C1 segment of cervical spinal cord (tissue), 14 donors: ENCODE results near the gene SYMPK.
"Not testable (repeated sequence)": the region's sequence is repeated elsewhere in the genome, so short reads cannot be mapped to it uniquely, and the experiment has no call there.

Source experiments
- DNase-seq, 14 donors: peaks; one replicate each; lab custom pipeline; 2025; lab: John Stamatoyannopoulos, UW

SYMPK gene

DNA sequence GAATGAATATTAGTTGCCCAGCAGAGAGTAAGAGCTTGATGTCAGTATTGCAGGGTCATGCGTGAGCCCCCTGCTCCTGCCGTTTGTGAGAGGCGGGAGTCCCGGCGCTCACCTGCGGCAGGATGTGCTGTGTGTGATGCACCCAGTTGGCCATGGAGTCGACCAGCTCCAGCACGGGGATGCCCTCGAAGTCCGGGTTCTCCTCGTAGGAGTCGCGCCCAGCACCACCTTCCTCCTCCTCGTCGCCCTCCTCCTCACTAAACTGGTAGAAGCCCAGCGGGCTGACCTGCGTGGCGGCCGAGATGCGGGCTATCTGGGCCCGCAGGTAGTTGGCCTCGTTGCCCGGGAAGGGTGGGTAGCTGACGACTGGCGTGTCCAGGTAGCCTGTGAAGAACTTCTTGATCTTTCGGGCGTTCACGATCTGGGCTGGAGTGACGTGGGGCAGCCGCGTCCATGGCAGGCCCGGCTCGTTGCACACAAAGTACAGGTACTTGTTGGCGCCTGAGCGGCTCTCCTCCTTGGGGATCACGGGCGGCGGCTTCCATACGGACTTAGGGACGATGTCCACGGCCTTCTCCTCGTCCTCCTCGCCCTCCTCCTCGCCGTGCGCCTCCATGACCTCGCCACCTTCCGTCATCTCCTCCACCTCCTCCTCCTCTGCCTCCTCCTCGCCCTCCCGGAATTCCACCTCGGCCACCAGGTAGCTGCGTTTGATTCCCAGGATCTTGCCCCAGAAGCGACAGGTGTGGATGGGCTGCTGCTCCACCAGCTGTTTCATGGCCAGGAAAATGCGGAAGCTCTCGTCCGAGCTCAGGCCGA is 58.6 kb downstream of the SYMPK start:
- no peak for DNase-seq

DNA sequence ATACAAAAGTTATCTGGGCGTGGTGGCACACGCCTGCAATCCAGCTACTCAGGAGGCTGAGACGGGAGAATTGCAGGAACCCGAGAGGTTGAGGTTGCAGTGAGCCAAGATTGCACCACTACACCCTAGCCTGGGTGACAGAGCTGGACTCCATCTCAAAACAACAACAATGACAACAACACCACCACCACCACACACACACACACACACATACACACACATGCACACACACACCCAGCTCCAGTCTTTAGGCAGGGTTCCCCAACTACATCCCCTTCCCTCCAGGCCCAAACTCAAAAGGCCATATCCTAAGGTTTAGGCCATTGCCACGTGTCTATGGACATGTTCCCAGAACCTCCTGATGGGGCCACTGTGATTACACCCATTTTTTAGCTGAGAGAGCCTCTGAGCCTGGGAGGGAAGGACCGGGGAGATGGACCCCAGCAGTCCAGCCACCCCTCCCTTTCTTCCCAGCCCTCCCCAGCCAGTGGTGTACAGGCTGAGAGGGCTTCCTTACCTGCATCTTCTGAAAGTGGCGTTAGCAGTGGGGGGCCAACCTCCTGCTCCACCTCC is 61.3 kb downstream of the SYMPK start:
- DNase-seq = no peak

GRCh38 chr19:45800070-45800553 is 62.8 kb downstream of the SYMPK start:
- DNase-seq = no peak

DNA sequence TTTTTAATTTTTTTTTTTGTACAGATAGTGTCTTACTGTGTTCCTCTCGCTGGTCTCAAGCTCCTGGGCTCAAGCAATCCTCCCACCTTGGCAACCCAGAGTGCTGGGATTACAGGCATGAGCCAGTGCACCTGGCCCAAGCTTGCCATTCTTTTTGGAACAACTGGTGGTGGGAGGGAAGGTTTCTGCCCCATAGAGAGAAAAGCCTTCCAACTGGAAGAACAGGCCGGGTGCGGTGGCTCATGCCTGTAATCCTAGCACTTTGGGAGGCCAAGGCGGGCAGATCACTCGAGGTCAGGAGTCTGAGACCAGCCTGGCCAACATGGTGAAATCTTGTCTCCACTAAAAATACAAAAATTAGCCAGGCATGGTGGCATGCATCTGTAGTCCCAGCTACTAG is 63.4 kb downstream of the SYMPK start:
- DNase-seq = not testable (repeated sequence)

GRCh38 chr19:45798995-45799517 is 63.9 kb downstream of the SYMPK start:
- peak in 6 of 14 donors; percentile 8 to 33 (median 27) for DNase-seq

DNA sequence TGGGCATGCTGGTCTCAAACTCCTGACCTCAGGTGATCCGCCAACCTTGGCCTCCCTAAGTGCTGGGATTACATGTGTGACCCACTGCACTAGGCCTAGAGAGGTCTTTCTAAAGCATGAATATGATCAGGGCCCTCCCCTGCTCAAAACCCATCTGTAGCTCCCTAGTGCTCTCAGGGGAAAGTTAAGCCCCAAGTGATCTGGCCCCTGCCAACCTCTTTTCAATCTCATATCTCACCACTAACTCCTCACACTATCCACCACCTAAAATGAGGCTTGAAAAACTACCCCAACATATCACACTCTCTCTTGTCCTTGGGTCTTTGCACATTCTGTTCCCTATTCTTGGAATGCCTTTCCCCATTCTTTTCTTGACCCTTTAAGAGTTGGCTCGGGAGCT is 68.3 kb downstream of the SYMPK start:
- DNase-seq = no peak

- DNase-seq = no peak
Measured at GRCh38 chr19:45793876-45794275, 69.1 kb downstream of the SYMPK start.

DNA sequence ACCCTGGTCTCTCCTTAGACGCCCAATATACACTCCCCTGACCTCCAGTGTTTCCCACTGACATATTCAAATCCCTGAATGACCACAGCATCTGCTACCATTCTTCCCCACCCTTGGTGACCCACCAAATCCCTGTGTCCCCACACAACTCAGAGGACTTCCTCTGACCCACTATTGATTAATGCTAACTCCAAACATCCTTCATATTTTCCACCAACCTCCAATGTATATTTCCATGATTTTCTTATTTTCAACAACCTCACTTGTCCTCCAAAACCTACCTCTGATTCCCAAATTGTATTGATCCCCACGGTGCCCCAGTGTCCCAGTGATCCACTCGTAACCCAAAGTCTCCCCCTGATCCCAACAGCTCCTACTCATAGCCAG is 69.8 kb downstream of the SYMPK start:
- no peak for DNase-seq

- peak; percentile 71 to 98 (median 95) for DNase-seq
Measured at GRCh38 chr19:45792470-45793177, 70.3 kb downstream of the SYMPK start, which contains the start of gene DMWD. TSS of gene DMWD (minus strand) at chr19:45792845. CDS start at chr19:45792756, 89 bp downstream.

DNA sequence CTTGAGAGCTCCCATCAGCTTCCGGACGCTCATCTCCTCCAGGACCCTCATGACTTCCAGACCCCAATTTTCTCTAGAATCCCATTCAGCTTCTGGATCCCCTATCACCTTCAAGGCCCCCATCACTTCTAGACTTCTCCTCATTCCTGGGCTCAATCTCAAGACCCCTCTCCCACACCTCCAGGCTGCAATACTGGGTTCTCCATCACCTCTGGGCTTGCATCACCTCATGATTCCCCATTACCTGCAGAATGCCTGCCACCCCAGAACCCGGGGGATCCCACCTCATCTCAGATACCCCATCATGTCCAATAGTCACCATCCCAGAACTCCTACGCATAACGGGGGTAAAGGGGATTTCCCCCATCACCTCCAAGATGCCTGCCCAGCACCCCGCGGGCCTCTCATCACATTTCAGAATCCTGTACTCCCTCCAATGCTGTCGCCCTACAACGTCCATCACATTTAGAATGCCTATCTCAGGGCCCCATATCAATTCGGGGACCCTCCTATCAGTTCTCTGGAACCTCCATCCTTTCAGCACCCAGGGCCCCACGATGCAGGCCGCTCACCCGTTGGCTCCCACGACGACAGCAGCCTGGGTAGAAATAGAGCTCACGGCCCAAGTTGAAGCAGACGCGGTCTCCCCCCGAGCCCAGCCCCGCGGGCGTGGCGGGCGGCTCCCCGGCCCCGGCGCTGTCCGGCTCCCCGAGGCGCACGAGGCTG is 71.0 kb downstream of the SYMPK start:
- DNase-seq = no peak

- peak in 3 of 14 donors; percentile 12 to 26 (median 18) for DNase-seq
Measured at GRCh38 chr19:45790942-45791341, 72.0 kb downstream of the SYMPK start.

- no peak for DNase-seq
Measured at GRCh38 chr19:45789035-45789786, 73.7 kb downstream of the SYMPK start.

- no peak for DNase-seq
Measured at GRCh38 chr19:45786533-45786894, 76.4 kb downstream of the SYMPK start.

DNA sequence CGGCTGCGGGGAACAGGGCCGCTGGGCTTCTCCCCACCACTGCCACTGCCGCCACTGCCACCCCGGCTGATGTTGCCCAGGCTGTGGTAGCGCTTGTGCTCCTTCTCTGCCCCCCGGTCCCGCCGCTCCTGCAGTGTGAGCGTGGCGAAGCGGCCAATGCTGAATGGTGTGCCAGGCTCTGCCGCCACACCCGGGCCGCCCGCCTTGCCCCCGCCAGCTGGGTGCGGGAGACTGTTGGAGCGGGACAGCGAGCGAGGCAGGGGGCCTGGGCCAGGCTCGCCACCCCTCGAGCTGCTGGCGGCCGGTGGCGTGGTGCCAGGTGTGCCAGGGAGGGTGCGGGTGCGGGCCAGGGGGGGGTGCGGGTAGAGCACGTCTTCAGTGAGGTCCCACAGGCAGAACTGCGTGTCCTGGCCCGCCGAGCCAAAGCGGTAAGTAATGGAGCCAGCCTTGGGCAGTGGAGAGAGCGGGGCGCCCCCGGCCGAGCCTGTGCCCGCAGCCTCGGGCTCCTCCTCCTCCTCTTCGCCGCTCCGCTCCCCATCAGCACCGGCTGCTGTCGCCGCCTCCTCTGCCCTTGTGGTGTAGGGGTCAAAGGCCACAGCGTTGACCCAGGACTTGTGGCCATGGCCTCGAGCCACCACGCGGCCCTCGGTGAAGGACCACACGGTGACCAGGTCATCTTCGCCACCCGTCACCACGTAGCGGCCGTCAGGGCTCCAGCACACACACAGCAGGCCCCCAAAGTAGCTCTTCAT is 77.0 kb downstream of the SYMPK start:
- no peak for DNase-seq

DNA sequence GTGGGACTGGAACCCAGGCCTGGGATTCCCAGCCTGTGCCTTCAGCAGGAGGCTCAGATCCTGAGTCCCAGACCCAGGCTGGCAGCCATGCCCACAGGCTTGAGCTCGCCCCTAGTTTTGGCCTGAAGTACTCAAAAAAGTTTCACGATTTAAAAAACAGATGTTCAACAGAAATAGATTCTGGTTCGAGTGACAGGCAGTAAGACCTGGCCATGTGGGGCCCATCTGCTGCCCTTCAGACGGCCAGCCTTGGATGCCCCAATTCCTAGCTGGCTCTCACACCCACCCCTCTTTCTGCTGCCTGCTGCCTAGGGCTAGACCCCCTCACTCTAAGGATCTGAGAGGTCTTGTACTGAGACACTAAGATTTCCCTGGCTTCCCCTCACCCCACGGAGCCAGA is 77.8 kb downstream of the SYMPK start:
- no peak for DNase-seq

DNA sequence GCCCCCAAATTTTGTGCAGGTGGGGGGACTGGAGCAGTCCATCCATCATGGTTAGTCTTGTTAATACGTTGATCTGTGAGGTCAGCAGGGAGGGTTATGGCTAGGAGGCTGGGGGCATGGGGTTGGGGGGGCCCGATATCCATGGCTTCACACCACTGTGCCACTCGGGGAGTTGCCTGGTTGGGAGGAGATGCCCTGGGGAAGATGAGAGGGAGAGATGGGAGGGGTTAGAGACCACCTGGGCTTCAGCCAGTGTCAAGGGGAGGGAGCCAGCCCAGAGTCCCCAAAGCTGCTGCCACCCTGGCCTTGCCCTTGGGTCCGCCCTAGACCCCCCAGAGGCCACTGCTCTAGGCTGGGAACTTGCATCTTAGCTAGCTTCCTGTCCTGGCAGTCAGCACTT is 78.9 kb downstream of the SYMPK start:
- DNase-seq = no peak

DNA sequence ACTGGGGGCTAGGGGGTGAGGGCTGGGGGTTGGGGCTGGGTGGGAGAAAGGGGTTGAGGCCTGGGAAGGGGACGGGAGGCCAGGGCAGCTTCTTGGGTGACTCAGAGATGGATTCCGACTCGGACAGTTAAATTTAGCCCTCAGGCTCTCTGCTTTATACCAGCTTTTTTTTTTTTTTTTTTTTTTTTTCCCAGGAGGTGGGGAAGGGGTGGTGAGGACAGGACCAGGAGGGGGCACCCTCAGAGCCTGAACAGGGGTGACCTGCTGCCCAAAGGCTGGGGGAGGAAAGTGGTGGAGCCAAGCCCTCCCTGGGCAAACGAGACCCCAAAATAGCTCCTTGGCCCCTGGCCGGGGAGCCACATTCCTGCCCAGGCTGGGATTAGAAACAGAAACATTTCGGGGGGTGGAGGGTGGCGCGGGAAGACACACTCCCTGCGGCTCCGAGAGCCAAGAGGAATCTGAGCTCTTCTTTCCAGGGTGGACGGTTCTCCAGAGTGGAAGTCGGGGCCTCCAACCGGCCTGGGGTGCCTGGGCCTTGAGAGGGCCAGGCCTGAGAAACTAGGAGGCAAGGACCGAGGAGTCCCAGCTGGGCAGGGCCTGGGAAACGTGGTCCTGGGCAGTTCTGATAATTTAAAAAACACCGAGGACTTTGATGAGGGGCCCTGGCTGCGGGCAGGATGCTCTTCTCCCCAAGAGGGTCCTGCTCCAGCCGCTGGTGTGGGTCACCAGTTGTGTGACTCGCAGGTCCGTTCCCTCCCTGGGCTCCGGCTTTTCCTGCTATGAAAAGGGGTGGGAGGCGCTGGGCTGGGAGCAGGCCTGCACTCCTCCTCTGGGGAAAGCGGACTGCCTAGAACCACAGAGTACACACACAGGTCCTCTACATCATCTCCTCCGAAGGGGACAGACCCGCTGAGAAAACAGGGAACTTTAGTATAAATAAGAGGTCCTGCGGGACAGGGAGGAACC is 79.8 kb downstream of the SYMPK start:
- peak in 3 of 14 donors; percentile 9 to 61 (median 10) for DNase-seq

- peak in 2 of 14 donors; percentile 13 to 41 for DNase-seq
Measured at GRCh38 chr19:45782162-45782691, 80.7 kb downstream of the SYMPK start, which contains the start of gene DMPK. TSS of gene DMPK (minus strand) at chr19:45782490. CDS start at chr19:45782352, 138 bp downstream.
